CD14-positive monocyte (primary cell): ENCODE measurements around the gene TMA7. TPM values are rescaled to one million over a fixed set of nuclear protein-coding genes. Genes with fewer than 3 reads are reported as not detected.

Experiments
- DNase-seq, 3 donors: peaks; one replicate each; pipeline ENCODE4 v3.0.0-alpha.2; 2011 to 2022
- H2AFZ ChIP-seq: 2 replicates; pipeline ENCODE4 v1.6.0; 2012; ENCODE audit warnings: mild to moderate bottlenecking, low read depth, low read length, inconsistent platforms; ENCODE audit not compliant: insufficient read depth, poor library complexity, severe bottlenecking
- H3K27ac ChIP-seq, 2 donors: 1 replicate in 1 of 2; 2 replicates in 1 of 2; pipeline ENCODE4 v1.5.1; 2012 to 2013; ENCODE audit warnings: low read length in 2 of 2, control low read depth in 1 of 2, inconsistent platforms in 1 of 2, low read depth in 1 of 2, mild to moderate bottlenecking in 1 of 2
- H3K27me3 ChIP-seq, 2 donors: one replicate each; pipeline versions ENCODE4 v1.6.0 to v1.6.1; 2011 to 2013; ENCODE audit warnings: low read length in 2 of 2; ENCODE audit not compliant: control insufficient read depth in 2 of 2, insufficient read depth in 2 of 2
- H3K36me3 ChIP-seq, 2 donors: replicated peaks in 1 of 2; 1 replicate in 1 of 2; 2 replicates in 1 of 2; pipeline versions ENCODE4 v1.5.1 to v1.6.1; 2012 to 2013; ENCODE audit warnings: low read length in 2 of 2, control low read depth in 1 of 2, inconsistent platforms in 1 of 2, mild to moderate bottlenecking in 1 of 2; ENCODE audit not compliant: insufficient read depth in 2 of 2, control insufficient read depth in 1 of 2
- H3K4me1 ChIP-seq, 2 donors: 1 replicate in 1 of 2; 2 replicates in 1 of 2; pipeline versions ENCODE4 v1.5.1 to v1.6.1; 2012 to 2013; ENCODE audit warnings: low read length in 2 of 2, control low read depth in 1 of 2, inconsistent platforms in 1 of 2, mild to moderate bottlenecking in 1 of 2, moderate library complexity in 1 of 2; ENCODE audit not compliant: insufficient read depth in 2 of 2, control insufficient read depth in 1 of 2
- H3K4me2 ChIP-seq: replicated peaks from 2 replicates; pipeline ENCODE3; 2012; ENCODE audit warnings: low read length, moderate library complexity, mild to moderate bottlenecking; ENCODE audit not compliant: poor library complexity, severe bottlenecking; ENCODE audit errors: extremely low read depth
- H3K4me3 ChIP-seq, 3 experiments: fragments of 200-600 bp in 1 of 3; sonication (generic) in 1 of 3; replicated peaks in 1 of 3; 1 replicate in 2 of 3; 2 replicates in 1 of 3; pipeline ENCODE4 v1.5.1; 2011 to 2013; ENCODE audit warnings: low read length in 3 of 3, mild to moderate bottlenecking in 3 of 3, control low read depth in 2 of 3, low read depth in 2 of 3, inconsistent platforms in 1 of 3, moderate library complexity in 1 of 3
- H3K79me2 ChIP-seq: 2 replicates; pipeline ENCODE4 v1.6.0; 2012; ENCODE audit warnings: mild to moderate bottlenecking, control low read depth, inconsistent platforms, low read length, moderate library complexity; ENCODE audit not compliant: insufficient read depth
- H3K9ac ChIP-seq: 2 replicates; pipeline ENCODE4 v1.6.0; 2017; ENCODE audit warnings: low read length, mild to moderate bottlenecking; ENCODE audit not compliant: insufficient read depth, poor library complexity, severe bottlenecking
- H3K9me3 ChIP-seq, 2 donors: replicated peaks in 1 of 2; 1 replicate in 1 of 2; 2 replicates in 1 of 2; pipeline versions ENCODE4 v1.5.1 to v1.6.1; 2012 to 2013; ENCODE audit warnings: low read length in 2 of 2, control low read depth in 1 of 2; ENCODE audit not compliant: control insufficient read depth in 1 of 2, insufficient read depth in 1 of 2
- H4K20me1 ChIP-seq: 2 replicates; pipeline ENCODE4 v1.6.0; 2012; ENCODE audit warnings: mild to moderate bottlenecking, low read length, control low read depth, moderate library complexity; ENCODE audit not compliant: insufficient read depth
- H3K27ac Mint-ChIP-seq, 7 donors: one replicate each; pipeline ENCODE4 v1.8.0; 2020; ENCODE audit warnings: mild to moderate bottlenecking in 7 of 7, mixed read lengths in 7 of 7, moderate library complexity in 6 of 7, inconsistent platforms in 2 of 7
- H3K27me3 Mint-ChIP-seq, 3 donors: one replicate each; pipeline ENCODE4 v1.8.0; 2021 to 2022; ENCODE audit warnings: low read depth in 3 of 3, mild to moderate bottlenecking in 3 of 3, mixed read lengths in 3 of 3, moderate library complexity in 3 of 3, inconsistent platforms in 1 of 3
- H3K36me3 Mint-ChIP-seq, 2 donors: one replicate each; pipeline ENCODE4 v1.8.0; 2020; ENCODE audit warnings: mixed read lengths in 2 of 2, inconsistent platforms in 1 of 2, mild to moderate bottlenecking in 1 of 2
- H3K4me1 Mint-ChIP-seq: one replicate; pipeline ENCODE4 v1.8.0; 2020; ENCODE audit warnings: mild to moderate bottlenecking, mixed read lengths
- H3K4me3 Mint-ChIP-seq, 2 donors: one replicate each; pipeline ENCODE4 v1.8.0; 2020; ENCODE audit warnings: mild to moderate bottlenecking in 2 of 2, mixed read lengths in 2 of 2, moderate library complexity in 1 of 2
- H3K9me3 Mint-ChIP-seq, 7 donors: one replicate each; pipeline ENCODE4 v1.8.0; 2020 to 2022; ENCODE audit warnings: mixed read lengths in 7 of 7, mild to moderate bottlenecking in 6 of 7, moderate library complexity in 6 of 7, inconsistent platforms in 2 of 7
- CTCF ChIP-seq: fragments of 200-600 bp; IDR thresholded peaks from one replicate; pipeline ENCODE4 v1.8.0; 2022; ENCODE audit warnings: antibody characterized with exemption, mild to moderate bottlenecking
- WGBS: methylation state at CpG from one replicate; pipeline ENCODE4 v1.1.5; 2013; ENCODE audit warnings: missing lambda C conversion rate; ENCODE audit not compliant: insufficient coverage; 5-methylcytosine and 5-hydroxymethylcytosine counted together
- intact Hi-C, 2 donors: fragments of 100-400 bp; cut with micrococcal nuclease; formaldehyde crosslinking; loops; one replicate each; pipeline versions ENCODE4 v1.15.0 to v1.15.1; 2023
- polyA plus RNA-seq, 3 donors: library from polyadenylated mRNA; depleted of rRNA in 1 of 3; unstranded in 2 of 3; stranded (reverse) in 1 of 3; fragments of 300-500 nt in 2 of 3; fragments of >200 nt in 1 of 3; fragmentation: Illumina TruSeq in 2 of 3; gene quantifications; 1 replicate in 2 of 3; 2 replicates in 1 of 3; pipeline ENCODE4 v1.2.3, GENCODE V29; 2012 to 2021

TMA7 gene
- polyA plus RNA-seq, 3 donors, result 301 to 559 (median 478) TPM

GRCh38 chr3:48422272-48422671 lies 17.8 kb upstream of the TMA7 start:
- TF ChIP-seq CTCF, result no peak
- Histone ChIP-seq H3K4me1 (no peaks in the 10 kb centered on the region), H3K79me2 (no peaks in the 10 kb centered on the region), H2AFZ (no peak overlapping the region), H3K4me2 (no peak overlapping the region), H3K9ac (no peak overlapping the region), H3K27ac (no peak overlapping the region), H3K36me3 (no peaks in the 10 kb centered on the region), H3K9me3 (no peaks in the 10 kb centered on the region), H3K27me3 (peaks cover 0 to 1% of the 10 kb centered on the region in 2 donors), H3K4me3 (no peak overlapping the region), H4K20me1 (no peaks in the 10 kb centered on the region)
- H3K4me3 Mint-ChIP-seq, result no peak overlapping the region
- no peak overlapping the region for H3K27ac Mint-ChIP-seq
- peaks cover 0 to 2% (median 0%) of the 10 kb centered on the region in 7 donors for H3K9me3 Mint-ChIP-seq
- H3K4me1 Mint-ChIP-seq, result no peaks in the 10 kb centered on the region
- peaks cover 5 to 7% (median 6%) of the 10 kb centered on the region in 3 donors for H3K27me3 Mint-ChIP-seq
- intact Hi-C loops, result no loop called here
- H3K36me3 Mint-ChIP-seq, result no peaks in the 10 kb centered on the region
- 100% methylated on average over 2 of the region's 3 CpGs for WGBS
- no peak for DNase-seq

GRCh38 chr3:48422681-48423080 lies 17.4 kb upstream of the TMA7 start:
- peaks cover 0 to 5% of the 10 kb centered on the region in 2 donors for H3K27me3 ChIP-seq
- no peak overlapping the region for H3K27ac Mint-ChIP-seq
- no peak overlapping the region for H3K27ac ChIP-seq
- no peaks in the 10 kb centered on the region for H3K36me3 ChIP-seq
- DNase-seq, result no peak
- H3K4me3 Mint-ChIP-seq, result no peak overlapping the region
- intact Hi-C loops, result no loop called here
- H4K20me1 ChIP-seq, result no peaks in the 10 kb centered on the region
- H3K36me3 Mint-ChIP-seq, result no peaks in the 10 kb centered on the region
- no peak overlapping the region for H2AFZ ChIP-seq
- no peaks in the 10 kb centered on the region for H3K4me1 Mint-ChIP-seq
- H3K27me3 Mint-ChIP-seq, result peaks cover 9% of the 10 kb centered on the region in 3 donors
- no peaks in the 10 kb centered on the region for H3K9me3 Mint-ChIP-seq
- H3K9me3 ChIP-seq, result no peaks in the 10 kb centered on the region
- H3K4me2 ChIP-seq, result no peak overlapping the region
- TF ChIP-seq CTCF, result no peak
- no peaks in the 10 kb centered on the region for H3K79me2 ChIP-seq
- H3K4me3 ChIP-seq, result no peak overlapping the region
- H3K9ac ChIP-seq, result no peak overlapping the region
- 97% methylated on average over 8 of the region's 8 CpGs for WGBS
- no peaks in the 10 kb centered on the region for H3K4me1 ChIP-seq
